HG02973 (cell line): ENCODE measurements around the gene SIRT7.

Experiments
- ATAC-seq: cut with Tn5 transposase; IDR thresholded peaks from one replicate; pipeline ENCODE4 v1.9.1; 2021; ENCODE audit warnings: moderate library complexity; ENCODE audit not compliant: unreplicated experiment

The SIRT7 gene

DNA sequence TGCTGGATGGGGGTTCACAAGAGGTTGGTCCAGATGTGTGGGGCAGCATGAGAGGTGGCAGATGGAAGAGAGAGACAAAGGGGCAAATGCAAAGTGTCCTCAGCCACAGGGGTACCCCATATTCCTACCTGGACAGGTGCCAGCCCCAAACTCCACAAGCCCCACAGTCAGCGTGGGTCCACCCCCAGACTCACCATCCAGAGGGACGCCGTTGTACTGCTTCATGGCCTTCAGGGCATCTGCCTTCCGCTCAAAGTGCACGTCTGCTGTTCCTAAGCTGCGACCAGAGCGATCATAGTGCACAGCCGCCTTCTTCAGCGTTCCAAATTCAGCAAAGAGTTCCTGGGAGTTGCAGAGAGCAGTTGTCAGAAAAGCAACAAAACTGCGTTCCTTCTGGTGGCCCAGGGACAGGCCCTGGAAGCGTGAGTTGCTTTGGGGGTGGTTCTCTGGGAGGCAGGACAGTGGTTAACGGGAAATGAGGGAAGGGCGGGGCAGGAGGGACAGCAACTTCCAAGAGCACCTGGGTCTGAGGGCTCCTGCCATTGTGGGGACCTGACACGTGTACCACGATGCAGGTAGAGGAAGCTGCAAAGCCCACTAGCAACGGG, 28.9 kb downstream of the SIRT7 start:
- ATAC-seq = no peak

DNA sequence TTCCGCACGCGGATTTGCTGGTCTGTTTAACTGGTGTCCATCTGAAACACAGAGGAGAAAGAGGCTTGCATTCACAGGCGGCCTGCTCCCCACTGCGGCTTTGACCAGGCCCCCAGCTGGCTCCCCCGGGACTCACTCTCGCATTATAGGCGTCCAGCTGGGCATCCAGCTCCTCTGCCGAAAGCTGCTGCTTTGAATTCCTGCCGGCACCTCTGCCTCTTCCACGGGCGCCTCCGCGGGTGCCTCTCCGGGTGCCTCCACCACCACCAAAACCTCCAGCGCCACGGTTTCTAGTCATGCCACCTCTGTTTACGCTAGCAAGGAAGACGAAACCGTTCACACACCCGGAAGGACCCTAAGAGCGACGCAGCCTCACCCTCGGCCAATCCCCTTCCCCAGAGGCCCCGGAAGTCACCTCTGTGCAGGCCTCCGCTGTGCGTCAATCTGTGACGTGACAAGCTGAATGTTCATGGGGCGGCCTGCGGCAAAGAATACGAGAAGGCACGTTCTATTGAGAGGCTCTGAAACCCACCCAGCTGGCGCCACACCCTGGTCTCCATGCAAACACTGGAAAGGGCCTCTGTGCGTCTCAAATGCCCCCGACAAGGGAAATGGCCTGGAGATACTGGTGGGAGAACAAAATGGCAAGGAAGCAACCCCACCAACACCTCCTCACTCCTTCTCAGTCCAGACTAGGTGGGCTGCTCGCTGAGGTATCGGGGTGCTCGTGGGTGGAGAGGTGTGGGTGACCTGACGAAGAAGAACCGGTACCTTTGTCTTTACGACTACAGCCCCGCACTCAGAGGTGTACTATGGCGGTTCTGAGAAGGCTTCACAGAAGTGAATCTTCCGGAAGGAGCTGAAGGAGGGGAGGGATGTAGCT, 29.6 kb downstream of the SIRT7 start:
- no peak for ATAC-seq

DNA sequence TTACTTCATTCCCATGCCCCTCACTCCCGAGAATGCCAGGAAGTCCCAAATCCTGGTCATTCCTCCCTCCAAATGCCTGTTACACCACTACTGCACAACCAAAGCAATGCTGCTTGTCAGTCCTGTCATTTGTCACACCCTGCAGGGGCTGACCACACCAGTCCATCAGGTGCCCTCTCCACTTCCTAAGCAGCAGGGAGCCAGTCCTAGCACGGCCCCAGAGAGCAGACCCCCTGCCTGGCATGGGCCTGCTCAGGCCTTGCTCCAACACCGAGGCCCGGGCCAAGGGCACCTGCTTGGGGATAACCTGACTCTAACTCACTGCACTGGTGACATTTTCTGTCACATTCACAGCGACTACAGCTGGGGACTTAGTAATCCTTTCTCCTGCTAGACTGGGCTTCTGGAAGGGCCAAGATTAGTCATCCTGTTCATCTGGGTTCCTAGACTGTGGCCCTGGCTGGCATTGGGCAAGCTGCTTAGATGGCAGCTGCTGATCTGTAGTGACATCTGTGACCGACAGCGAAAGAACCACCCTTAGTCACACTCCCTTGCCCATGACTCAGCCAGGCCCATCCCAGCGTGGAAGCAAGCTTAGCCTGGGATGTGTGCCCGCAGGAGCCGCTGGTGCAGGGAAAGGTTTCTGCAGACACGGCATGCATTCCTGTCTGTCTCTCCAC, 32.0 kb downstream of the SIRT7 start:
- no peak for ATAC-seq

DNA sequence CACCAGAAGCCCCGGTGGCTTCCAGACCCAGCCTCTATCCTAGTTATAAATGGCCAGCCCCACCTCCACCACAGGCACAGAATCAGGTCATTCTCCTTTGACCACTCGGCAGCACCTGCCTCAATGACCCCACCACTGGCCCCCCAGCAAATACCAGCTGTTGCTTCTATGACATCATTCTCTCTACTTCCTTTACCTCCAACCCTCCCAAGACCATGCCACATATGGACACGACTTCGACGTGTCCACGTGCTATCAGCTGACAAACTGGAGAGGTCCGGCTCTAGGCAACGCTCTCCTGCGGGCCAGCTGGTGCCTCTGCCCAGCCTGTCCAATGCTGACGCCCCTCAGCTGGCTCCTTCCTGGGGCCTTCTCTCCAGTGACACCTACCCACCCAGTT, 32.5 kb downstream of the SIRT7 start:
- ATAC-seq = no peak

DNA sequence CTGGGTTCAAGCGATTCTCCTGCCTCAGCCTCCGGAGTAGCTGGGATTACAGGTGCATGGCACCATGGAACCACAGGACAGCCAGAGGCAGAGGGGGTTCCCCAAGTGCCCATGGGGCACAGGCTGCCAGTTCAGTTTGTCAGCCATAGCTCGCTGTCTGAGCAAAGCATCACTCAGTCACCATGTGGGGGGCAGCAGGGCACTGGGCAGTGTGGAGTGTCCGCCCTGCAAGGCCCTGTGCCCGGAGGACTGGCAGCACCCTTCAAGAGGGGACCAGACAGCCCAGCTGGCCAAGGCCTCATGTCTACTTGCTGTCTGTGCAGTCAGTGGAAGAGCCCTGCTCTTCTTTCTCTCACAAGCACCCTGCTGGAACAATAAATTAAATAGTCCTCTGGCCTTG, 33.0 kb downstream of the SIRT7 start:
- no peak for ATAC-seq

DNA sequence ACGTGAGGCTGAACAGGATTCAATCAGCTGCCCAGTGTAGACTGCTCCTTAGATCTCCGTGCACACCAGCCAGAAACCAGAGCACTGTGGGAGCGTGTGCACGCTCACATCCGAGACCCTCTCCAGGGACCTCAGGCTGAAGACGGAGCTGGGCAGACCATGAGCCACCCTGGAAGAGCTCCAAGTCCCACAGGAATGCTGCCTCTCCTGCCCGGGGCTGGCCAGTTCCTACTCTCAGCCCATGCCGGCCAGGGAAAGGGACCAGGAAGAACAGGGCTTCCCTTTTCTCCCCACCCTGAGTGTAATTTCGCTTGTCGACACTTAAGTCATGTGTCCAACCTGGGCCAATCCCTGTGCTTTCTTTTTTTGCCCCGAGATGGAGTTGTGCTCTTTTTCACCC, 33.5 kb downstream of the SIRT7 start:
- ATAC-seq = no peak

DNA sequence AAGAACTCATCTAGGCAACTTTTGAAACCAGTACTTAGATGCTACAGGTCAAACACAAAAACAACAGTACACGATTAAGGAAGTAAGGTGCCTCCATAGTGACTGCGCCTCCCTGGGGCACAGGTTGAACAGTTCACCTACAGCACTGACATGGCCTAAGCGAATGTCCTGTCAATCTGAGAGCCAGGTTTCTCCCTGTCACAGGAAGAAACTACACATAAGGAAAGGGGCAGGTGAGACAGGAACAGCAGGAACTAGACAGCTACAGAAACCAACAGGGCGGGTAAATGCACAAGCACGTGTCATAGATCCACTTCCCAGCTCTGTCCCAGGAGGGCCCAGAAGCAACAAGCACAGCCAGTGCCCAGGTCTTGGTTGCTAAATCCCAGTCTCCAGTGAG, 38.9 kb downstream of the SIRT7 start:
- ATAC-seq = no peak

DNA sequence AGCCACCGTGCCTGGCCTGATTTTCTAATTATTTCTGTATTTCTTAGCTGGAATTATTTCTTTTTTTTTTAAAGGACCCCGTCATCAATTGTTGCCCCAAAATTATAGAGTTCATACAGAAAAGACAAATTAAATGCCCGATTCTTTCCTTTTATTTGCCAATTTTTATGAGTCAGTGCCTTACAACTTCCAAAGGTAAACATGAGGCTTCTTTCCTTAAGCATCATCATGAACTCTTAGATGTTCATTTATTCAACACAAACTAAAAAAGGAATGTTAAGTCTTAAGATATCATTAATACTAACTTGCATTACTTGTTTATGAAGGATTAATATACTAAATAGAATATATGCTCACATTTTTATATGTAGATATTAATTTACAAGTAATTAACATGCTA, 39.7 kb downstream of the SIRT7 start:
- ATAC-seq = no peak

DNA sequence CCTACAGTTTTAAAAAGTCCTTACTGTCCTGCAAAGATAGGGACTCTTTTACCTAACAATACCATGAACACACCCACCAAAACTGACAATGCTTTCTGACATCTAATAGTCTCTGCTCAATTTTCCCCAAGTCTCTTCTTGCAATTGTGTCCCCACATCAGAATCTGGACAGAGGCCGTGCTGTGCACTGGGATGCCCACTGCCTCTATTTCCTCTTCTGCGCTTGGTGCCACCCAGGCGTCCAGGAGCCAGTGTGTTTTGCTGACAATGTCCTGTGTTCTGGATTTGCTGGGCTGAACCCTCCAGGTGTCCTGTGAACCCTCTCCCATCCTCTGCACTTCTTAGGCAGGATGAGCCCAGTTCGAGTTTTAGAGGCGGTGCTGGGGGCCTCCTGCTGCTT, 40.4 kb downstream of the SIRT7 start:
- ATAC-seq = no peak

DNA sequence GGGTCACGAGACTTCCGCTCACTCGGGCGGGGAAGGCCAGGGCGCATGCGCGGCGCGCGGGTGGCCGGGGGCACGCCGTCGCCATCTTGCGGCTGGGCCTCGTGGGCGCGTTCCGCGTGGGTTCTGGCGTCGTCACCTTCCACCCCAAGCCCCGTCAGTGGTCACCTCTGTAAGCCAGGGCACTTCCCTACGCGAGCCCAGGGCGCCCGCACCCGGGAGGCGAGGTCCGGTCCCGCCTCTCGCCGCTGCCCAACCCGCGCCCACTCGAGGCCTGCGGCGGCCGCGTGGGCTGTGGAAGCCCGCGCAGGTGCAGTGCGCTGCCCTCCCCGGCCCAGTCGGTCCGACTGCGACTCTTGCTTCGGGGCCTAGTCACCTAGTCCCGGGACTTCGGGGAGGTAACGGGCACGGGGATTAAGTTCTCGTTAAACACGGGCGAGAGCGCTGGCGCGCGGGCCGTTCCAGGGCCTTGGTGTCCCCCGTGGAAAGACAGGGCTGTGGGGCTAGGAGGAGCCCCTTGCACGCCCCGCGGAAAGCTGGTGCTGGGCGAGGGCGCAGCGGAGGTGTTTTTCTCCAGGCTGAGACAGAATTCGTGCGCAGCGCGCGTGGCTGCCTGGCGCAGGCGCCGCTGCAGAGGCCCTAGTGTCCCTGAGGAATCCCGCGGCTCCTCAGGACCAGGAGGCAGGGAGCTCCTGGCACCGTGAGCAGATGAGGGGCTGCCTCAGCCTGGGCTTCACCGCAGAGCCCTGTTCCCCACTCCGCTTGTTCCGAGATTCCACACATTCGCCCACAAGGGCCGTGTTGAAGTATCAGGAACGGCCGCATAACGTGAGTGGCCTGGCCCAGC, 46.4 kb downstream of the SIRT7 start:
- ATAC-seq = peak; percentile 40

DNA sequence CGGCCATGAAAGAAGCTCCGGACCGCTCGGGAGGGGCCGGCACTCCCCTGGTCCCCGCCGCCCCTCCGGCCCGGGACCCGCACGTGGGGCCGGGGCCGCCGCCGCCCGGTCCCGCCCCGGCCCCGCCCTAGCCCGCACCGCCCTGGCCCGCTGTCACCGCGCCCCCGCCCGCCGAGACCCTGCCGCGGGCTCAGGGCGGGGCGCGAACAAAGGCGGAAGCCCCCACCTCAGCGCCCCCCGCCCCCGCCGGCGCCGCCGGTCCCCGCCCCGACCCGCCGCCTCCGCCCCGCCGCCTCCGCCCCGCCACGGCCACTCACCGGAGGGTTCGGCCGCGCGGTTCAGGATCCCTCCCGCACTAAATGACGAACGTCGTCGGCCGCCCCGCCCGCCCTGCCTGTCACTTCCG, 47.0 kb downstream of the SIRT7 start, which contains the start of gene ARHGDIA:
ARHGDIA (minus strand) TSS at position 357 of the 406 bp plus-strand sequence. CDS start 1,407 bp downstream, outside the sequence.
- peak; percentile 4 for ATAC-seq

DNA sequence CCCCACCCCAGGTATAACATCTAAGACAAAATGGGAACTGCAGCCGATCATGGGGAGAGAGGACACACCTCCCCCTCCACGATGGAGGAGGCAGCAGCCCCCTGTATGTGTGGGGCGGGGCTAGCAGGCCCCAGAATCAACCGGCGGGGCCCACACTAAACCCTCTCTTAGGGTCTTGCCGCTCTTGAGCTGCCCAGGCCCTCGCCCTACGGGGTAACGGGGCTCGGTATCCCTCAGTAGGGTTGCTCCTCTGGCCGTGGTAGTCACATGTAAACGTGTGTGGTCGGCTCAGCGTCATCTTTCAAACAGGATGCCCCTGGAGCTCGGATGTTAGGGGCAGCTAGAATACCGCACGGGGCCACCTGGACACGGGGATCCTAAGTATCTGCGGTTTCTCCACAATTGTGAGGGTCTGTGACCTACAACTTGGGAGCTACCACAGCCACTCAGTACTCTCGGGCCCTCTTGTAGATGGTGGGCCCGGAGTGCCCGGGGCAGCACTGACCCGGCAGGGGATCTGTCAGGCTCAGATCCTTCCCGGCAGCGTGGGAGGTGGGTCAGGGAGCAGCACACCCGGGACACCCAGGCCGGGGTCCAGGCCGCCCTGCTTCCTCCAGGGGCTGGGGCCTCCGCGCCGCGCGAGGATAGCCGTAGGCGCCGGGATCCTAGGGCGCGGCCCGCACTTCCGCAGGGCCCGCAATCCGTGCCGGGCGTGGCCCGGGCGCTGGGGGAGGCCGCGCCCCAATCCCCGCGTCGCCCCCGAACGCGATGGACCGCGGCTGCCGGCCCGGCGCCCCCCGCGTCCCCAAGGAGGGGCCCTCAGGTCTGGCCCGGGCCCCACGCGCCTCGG, 47.6 kb downstream of the SIRT7 start:
- peak; percentile 14 for ATAC-seq

DNA sequence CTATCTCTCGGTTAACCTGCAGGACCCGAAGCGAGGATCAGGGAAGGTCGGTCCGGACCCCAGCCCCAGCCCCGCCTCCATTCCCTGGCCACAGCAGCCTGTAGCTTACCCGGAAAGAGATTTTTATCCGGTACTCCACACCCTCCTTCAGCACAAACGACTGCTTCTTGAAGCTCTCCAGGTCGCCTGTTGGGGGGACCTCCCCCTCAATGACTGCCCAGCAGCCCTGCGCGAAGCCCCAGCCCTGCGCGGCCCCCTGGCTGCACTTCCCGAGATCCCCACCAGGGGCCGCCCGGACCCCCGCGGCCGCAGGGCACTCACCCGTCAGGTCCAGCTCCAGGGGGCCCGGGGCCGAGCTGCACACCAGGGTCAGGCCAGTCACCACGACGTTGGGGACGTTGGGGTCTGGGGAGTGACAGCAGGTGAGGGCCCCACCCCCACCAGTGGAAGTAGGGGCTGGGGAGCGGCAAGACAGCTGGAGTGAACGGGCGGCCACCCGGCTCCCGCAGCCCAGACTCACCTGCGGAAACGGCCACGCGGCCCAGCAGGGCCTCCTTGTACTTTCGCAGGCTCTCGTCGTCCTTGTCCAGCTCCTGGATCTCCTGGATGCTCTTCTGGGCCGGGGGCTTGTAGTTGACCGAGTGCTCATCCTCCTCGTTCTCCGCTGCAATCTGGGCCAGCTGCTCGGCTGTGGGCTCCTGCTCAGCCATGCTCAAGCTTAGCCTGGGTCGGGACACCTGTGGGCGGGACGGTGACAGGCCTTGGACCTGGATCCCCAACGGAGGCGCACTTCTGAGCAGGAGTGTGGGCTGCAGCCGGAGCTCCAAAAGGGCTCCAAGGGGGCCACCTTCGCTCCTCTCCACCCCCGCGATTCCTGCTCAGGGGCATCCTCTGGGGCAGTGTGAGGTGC, 48.5 kb downstream of the SIRT7 start:
- ATAC-seq = no peak

DNA sequence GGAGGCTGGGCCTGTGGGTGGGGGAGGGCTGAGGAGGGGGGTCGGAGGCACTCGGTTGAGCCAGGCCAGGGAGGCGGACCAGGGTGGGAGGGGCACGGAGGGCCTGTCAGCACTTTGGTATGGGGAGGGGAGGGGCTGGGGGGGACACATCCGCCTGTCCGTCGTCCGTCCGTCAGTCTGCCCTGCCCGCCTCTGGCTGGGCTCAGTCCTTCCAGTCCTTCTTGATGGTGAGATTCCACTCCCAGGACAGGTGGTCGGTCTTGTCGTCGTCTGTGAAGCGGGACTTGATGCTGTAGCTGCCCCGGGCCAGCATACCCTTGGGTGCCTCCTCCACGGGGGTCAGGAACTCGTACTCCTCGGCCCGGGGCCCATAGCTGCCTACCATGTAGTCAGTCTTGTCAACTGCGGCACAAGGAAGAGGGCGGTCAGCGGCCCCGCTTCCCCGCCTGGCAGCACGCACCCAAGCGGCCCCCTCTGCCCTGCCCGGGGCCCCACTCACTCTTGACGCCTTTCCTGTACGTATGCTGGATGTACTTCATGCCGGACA, 49.2 kb downstream of the SIRT7 start:
- ATAC-seq = no peak

DNA sequence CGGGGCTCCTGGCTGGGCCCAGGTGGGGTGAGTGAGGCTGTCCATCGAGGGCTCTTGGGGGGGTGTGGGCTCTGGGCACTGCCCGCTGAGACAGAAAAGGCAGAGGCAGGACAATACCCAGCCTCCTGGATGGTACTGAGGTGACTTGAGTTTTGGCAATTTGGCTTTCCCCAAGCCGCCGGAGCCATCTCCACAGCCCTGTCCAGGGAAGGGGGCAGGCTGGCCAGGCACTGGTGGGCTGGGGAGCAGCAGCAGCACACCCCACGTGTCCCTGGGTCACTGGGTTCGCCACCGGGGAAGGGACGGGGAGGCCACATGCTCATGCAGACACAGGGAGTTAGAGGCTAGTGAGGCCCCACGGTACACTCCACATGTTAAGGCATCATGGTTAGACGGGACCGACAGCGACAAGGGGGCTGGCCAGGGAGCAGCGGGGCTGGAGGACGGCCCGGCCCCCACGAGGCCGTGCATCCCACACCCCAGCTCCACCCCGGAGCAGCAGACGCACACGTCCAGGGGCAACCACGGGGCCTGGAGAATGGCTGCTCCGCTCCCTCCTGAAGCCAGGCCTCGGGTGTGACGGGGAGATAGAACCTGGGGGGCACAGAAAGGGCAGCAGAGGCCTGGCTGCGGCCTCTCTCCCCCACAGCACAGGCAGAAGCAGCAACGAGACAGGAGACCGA, 49.8 kb downstream of the SIRT7 start:
- ATAC-seq = no peak

DNA sequence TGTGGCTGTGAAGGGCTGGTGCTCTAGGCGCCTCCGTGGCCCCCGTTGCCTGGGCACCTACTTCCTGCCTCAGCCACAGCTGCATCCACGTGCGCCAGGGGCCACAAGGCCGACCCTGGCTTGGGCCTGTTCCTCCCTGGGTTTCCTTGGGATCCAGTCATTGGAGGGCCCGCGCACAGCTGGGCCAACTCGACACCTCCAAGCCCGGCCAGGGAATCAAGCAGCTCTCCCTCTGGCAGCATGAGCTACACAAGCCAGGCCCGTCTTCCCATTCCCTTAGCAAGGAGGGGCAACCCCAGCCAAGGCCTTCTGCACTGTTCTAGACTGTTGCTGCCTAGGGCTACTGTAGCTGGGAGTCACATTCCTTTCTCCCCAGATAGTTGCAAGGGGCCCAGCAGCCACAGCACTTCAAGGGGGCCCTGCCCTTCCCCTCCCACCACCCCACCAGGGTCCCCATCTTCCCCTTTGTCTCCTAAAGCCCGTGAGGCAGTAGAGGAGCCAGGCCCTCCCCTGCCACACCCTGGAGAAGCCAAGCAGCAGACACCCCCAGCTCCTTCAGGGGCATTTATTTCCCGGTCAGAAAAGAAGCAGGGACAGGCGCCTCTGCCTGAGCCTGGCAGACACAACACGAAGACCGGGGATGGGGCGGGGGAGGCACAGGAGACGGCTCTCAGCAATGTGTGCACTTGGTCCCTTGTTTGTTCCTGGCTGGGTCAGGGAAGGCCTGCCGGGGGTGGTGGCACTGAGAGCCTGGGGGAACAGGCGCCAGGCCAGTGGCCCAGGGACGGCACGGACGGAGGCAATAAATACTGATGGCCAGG, 50.6 kb downstream of the SIRT7 start:
- no peak for ATAC-seq

DNA sequence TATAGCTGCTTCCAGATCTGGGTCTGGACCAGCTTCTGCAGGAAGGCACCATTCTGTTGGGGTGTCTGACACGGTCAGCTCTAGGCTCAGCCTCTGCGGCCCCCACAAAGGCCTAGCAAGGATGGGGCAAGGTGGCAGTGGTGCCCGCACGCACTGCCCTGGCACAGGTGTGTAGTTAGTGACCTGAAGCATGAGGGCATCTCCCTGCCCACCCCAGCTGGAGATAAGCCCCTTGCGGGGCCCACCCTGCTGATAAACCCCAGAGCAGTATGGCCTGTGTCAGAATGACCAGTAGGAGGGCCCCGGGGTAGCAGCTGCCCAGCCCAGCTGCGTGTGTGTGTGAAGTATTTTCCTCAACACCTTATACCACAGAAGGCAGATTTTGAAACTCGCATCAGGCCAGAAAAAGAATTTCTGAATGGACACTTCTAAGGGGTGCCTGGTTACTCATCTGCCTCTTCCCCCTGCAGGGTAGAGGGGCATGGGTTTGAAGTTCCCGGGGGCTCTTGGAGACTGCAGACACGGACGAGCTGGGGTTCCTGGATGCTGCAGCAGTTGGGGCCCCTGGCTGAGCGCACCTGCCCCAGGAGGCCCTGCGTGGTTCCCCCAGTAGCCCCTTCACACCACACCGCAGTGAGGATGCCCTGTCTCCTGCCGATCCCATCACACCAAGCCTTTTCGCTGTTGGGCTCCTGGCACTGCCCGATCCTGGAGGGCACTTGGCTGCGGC, 51.4 kb downstream of the SIRT7 start:
- no peak for ATAC-seq
